GM23338 (cell line): ENCODE data around the gene ZNF724. TPM values are rescaled to one million over a fixed set of nuclear protein-coding genes. Genes with fewer than 3 reads are reported as not detected.

Experiments used
- ATAC-seq: fragments of 200-7000 bp; cut with Tn5 transposase; 3 replicates; pipeline ENCODE4 v1.9.1; 2020
- DNase-seq: peaks from one replicate; pipeline ENCODE4 v3.0.0-alpha.2; 2015; ENCODE audit warnings: low spot score
- H2AFZ ChIP-seq: fragments of 200-600 bp; sonication (generic); 2 replicates; pipeline ENCODE4 v1.8.0; 2016; ENCODE audit warnings: antibody characterized with exemption, mild to moderate bottlenecking, moderate library complexity
- H3F3A ChIP-seq: fragments of 200-600 bp; sonication (generic); replicated peaks from 2 replicates; pipeline ENCODE4 v1.8.0; 2017; ENCODE audit warnings: antibody characterized with exemption, mixed run types, low read depth
- H3K27ac ChIP-seq: fragments of 200-600 bp; sonication (generic); 2 replicates; pipeline ENCODE4 v1.6.1; 2016; ENCODE audit warnings: low read depth
- H3K27me3 ChIP-seq: fragments of 200-600 bp; sonication (generic); 2 replicates; pipeline ENCODE4 v1.8.0; 2016; ENCODE audit warnings: mild to moderate bottlenecking, mixed run types, moderate library complexity; ENCODE audit not compliant: insufficient read depth
- H3K36me3 ChIP-seq: fragments of 200-600 bp; sonication (generic); 2 replicates; pipeline ENCODE4 v1.8.0; 2016; ENCODE audit warnings: mild to moderate bottlenecking; ENCODE audit not compliant: insufficient read depth
- H3K4me1 ChIP-seq: fragments of 200-600 bp; sonication (generic); 2 replicates; pipeline ENCODE4 v1.8.0; 2016; ENCODE audit warnings: mild to moderate bottlenecking, moderate library complexity; ENCODE audit not compliant: insufficient read depth
- H3K4me2 ChIP-seq: fragments of 200-600 bp; sonication (generic); 2 replicates; pipeline ENCODE4 v1.7.1; 2017; ENCODE audit warnings: mixed run types
- H3K4me3 ChIP-seq: fragments of 200-600 bp; sonication (generic); 2 replicates; pipeline ENCODE4 v1.6.1; 2016; ENCODE audit warnings: mixed run types
- H3K79me2 ChIP-seq: fragments of 200-600 bp; sonication (generic); replicated peaks from 2 replicates; pipeline ENCODE4 v1.8.0; 2017; ENCODE audit warnings: mild to moderate bottlenecking; ENCODE audit not compliant: insufficient read depth
- H3K9me2 ChIP-seq: fragments of 200-600 bp; sonication (generic); 2 replicates; pipeline ENCODE4 v1.8.0; 2017; ENCODE audit not compliant: insufficient read depth
- H4K20me1 ChIP-seq: fragments of 200-600 bp; sonication (generic); replicated peaks from 2 replicates; pipeline ENCODE4 v1.8.0; 2017; ENCODE audit warnings: mild to moderate bottlenecking; ENCODE audit not compliant: insufficient read depth
- H3K27ac Mint-ChIP-seq: 2 replicates; pipeline ENCODE4 v1.8.0; 2020; ENCODE audit warnings: inconsistent platforms, mild to moderate bottlenecking, moderate library complexity, mixed read lengths
- H3K27me3 Mint-ChIP-seq: 3 replicates; pipeline ENCODE4 v1.8.0; 2022; ENCODE audit warnings: low read depth, mild to moderate bottlenecking, moderate library complexity, mixed read lengths, inconsistent platforms; ENCODE audit not compliant: insufficient read depth, poor library complexity
- H3K36me3 Mint-ChIP-seq: 3 replicates; pipeline ENCODE4 v1.8.0; 2021; ENCODE audit warnings: low read depth, mild to moderate bottlenecking, inconsistent platforms, moderate library complexity, mixed read lengths
- H3K4me1 Mint-ChIP-seq: 3 replicates; pipeline ENCODE4 v1.8.0; 2020; ENCODE audit warnings: mild to moderate bottlenecking, inconsistent platforms, mixed read lengths
- H3K4me3 Mint-ChIP-seq: 3 replicates; pipeline ENCODE4 v1.8.0; 2021; ENCODE audit warnings: moderate library complexity, mild to moderate bottlenecking, inconsistent platforms, mixed read lengths
- H3K9me3 Mint-ChIP-seq: 3 replicates; pipeline ENCODE4 v1.8.0; 2020; ENCODE audit warnings: moderate library complexity, mild to moderate bottlenecking, inconsistent platforms, mixed read lengths
- CTCF ChIP-seq, 2 experiments: fragments of 200-600 bp in 1 of 2; sonication (generic) in 1 of 2; conservative IDR thresholded peaks; 2 replicates each; pipeline versions ENCODE4 v1.5.1 to v1.6.1; 2016 to 2017; ENCODE audit warnings: antibody characterized with exemption in 2 of 2, low read depth in 2 of 2, mild to moderate bottlenecking in 2 of 2, moderate library complexity in 1 of 2
- ETS1 ChIP-seq: IDR thresholded peaks from 2 replicates; pipeline ENCODE4 v1.6.1; 2016; ENCODE audit warnings: antibody characterized with exemption
- EZH2phosphoT487 ChIP-seq: fragments of 200-600 bp; sonication (generic); IDR thresholded peaks from one replicate; pipeline ENCODE4 v1.8.1; 2018; ENCODE audit warnings: antibody characterized with exemption; ENCODE audit not compliant: unreplicated experiment
- REST ChIP-seq: IDR thresholded peaks from one replicate; pipeline ENCODE4 v1.6.1; 2018; ENCODE audit warnings: antibody characterized with exemption; ENCODE audit not compliant: unreplicated experiment
- STAT1 ChIP-seq: IDR thresholded peaks from one replicate; pipeline ENCODE4 v1.6.1; 2016; ENCODE audit warnings: antibody characterized with exemption; ENCODE audit not compliant: unreplicated experiment
- ZNF331 ChIP-seq: fragments of 250-450 bp; sonication (Bioruptor Pico); IDR thresholded peaks from 2 replicates; pipeline ENCODE4 v1.5.0; 2020; ENCODE audit warnings: low read depth, mild to moderate bottlenecking, moderate library complexity
- polyA plus RNA-seq: library from polyadenylated mRNA; unstranded; fragments of >200 nt; fragmentation: Nextera tagmentation; extraction: Ambion mirVana; gene quantifications from 2 replicates; pipeline ENCODE4 v1.2.1, GENCODE V29; 2016
- total RNA-seq: library from RNA; depleted of rRNA; stranded (reverse); fragments of >200 nt; shearing (Covaris generic); gene quantifications from 2 replicates; pipeline ENCODE4 v1.2.3, GENCODE V29; 2014

ZNF724 gene
- total and polyA plus RNA-seq, 2 experiments from 2014 or later: 35.4 to 85.3 TPM

GRCh38 chr19:23287620-23288019 lies 37.4 kb upstream of the ZNF724 start:
- peaks cover 33% of the 10 kb centered on the region for H3K36me3 Mint-ChIP-seq
- no peaks in the 10 kb centered on the region for H3K4me1 Mint-ChIP-seq
- Histone ChIP-seq H3K27ac (no peak overlapping the region), H3K4me3 (no peak overlapping the region), H3K27me3 (no peaks in the 10 kb centered on the region), H4K20me1 (no peaks in the 10 kb centered on the region), H3K36me3 (peaks cover 8% of the 10 kb centered on the region), H3F3A (no peaks in the 10 kb centered on the region), H3K4me1 (no peaks in the 10 kb centered on the region), H3K79me2 (no peaks in the 10 kb centered on the region), H2AFZ (no peak overlapping the region), H3K9me2 (peaks cover 7% of the 10 kb centered on the region), H3K4me2 (no peak overlapping the region)
- H3K27me3 Mint-ChIP-seq: no peaks in the 10 kb centered on the region
- no peak for TF ChIP-seq EZH2phosphoT487
- H3K4me3 Mint-ChIP-seq: no peak overlapping the region
- DNase-seq: peak; percentile 25
- peaks cover 78% of the 10 kb centered on the region for H3K9me3 Mint-ChIP-seq
- no peak overlapping the region for H3K27ac Mint-ChIP-seq
- ATAC-seq: no peak

- no peaks in the 10 kb centered on the region for H3K4me1 Mint-ChIP-seq
- TF ChIP-seq STAT1: no peak
- peak; percentile 41 to 57 for TF ChIP-seq CTCF (conservative IDR thresholded peaks at IDR 0.05; ENCODE audit: low read depth in 2 of 2)
- Histone ChIP-seq H3K4me2 (no peak overlapping the region), H3F3A (no peaks in the 10 kb centered on the region), H3K27me3 (no peaks in the 10 kb centered on the region), H4K20me1 (no peaks in the 10 kb centered on the region), H3K4me3 (no peak overlapping the region), H3K9me2 (peaks cover 7% of the 10 kb centered on the region), H2AFZ (no peak overlapping the region), H3K36me3 (peaks cover 8% of the 10 kb centered on the region), H3K79me2 (no peaks in the 10 kb centered on the region), H3K4me1 (no peaks in the 10 kb centered on the region), H3K27ac (no peak overlapping the region)
- ATAC-seq (peak; percentile 74), DNase-seq (peak; percentile 79)
- no peaks in the 10 kb centered on the region for H3K27me3 Mint-ChIP-seq
- no peak overlapping the region for H3K27ac Mint-ChIP-seq
- H3K9me3 Mint-ChIP-seq: peaks cover 68% of the 10 kb centered on the region
- H3K4me3 Mint-ChIP-seq: no peak overlapping the region
- H3K36me3 Mint-ChIP-seq: peaks cover 33% of the 10 kb centered on the region
Measured at GRCh38 chr19:23286477-23286876, 36.3 kb upstream of the ZNF724 start.

GRCh38 chr19:23285948-23286347 lies 35.8 kb upstream of the ZNF724 start:
- H3K36me3 ChIP-seq: peaks cover 8% of the 10 kb centered on the region
- DNase-seq (no peak), ATAC-seq (no peak)
- H3K4me3 ChIP-seq: no peak overlapping the region
- no peaks in the 10 kb centered on the region for H3K79me2 ChIP-seq
- no peak overlapping the region for H3K4me2 ChIP-seq
- no peak overlapping the region for H2AFZ ChIP-seq
- no peak overlapping the region for H3K27ac ChIP-seq
- no peak overlapping the region for H3K4me3 Mint-ChIP-seq
- H3K4me1 Mint-ChIP-seq: no peaks in the 10 kb centered on the region
- no peak overlapping the region for H3K27ac Mint-ChIP-seq
- no peaks in the 10 kb centered on the region for H3K4me1 ChIP-seq
- peaks cover 35% of the 10 kb centered on the region for H3K36me3 Mint-ChIP-seq
- H3K27me3 Mint-ChIP-seq: no peaks in the 10 kb centered on the region
- no peaks in the 10 kb centered on the region for H4K20me1 ChIP-seq
- H3K9me3 Mint-ChIP-seq: peaks cover 67% of the 10 kb centered on the region
- H3K27me3 ChIP-seq: no peaks in the 10 kb centered on the region
- peaks cover 7% of the 10 kb centered on the region for H3K9me2 ChIP-seq
- no peaks in the 10 kb centered on the region for H3F3A ChIP-seq
- TF ChIP-seq ETS1 (no peak), REST (no peak), ZNF331 (CRISPR knock-in tag) (no peak), EZH2phosphoT487 (no peak)
